NCI-H2196 treated with DMSO at 0.1 percent for 48 hours (cell line): ENCODE measurements around the gene PRPF18.

Source experiments
- DNase-seq: peaks from one replicate; lab custom pipeline; 2025; ENCODE audit not compliant: unreplicated experiment; lab: John Stamatoyannopoulos, UW

The PRPF18 gene

DNA sequence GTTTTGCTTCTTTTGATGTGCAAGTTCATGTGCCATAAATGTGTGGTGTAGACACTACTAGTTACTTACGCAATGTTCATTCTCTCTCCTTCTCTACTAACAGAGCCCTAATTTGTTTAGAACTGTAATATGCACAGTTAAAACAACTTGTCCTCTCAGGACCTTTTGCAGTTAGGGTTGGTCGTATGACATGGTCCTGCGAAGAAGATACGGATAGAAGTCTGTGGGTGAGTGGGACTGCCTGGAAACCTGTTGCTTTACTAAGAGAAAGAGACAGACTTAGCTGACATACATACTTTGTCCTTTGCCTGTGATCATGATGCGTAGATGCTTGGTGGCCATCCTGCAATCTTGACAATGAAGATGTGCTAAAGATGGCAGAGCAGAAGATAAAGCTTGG lies 51.1 kb downstream of the PRPF18 start:
- no peak for DNase-seq

DNA sequence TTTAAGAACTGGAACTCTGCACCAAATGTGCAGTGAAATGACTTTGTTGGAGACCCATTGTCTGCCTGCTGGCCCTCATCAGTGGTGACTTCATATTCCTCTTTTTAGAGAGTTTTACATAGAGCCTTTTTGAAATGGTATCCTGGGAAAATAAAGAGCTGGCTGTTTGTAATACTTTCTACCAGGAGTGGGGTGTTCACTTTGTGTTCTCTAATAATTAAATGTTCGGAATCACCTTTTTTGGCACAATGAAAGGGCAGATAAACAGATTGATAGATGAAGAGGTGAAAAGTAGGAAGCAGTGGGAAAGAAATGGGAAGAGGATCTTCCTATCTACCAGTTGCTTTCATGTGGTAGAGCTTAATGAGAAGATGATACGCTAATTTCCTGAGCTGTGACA lies 55.5 kb downstream of the PRPF18 start:
- DNase-seq, result no peak

DNA sequence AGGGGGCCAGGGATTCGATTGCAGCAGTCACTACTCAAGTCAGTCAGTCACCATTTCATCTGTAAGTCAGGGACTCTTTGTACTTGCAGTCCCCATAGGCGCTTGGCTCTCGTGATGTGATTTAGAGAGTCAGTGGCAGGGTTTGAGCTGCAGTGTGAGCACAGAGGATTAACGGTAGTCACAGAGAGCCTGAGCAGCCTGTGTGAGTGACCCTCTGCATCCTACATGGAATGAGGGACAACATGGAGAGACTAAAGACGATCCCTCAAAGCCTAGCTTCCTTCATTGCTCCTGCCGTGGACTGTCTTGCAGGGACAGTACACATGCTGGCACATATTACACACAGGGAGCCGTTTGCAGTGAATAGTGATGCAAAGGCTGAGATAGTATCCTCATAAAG lies 56.3 kb downstream of the PRPF18 start:
- DNase-seq, result no peak

DNA sequence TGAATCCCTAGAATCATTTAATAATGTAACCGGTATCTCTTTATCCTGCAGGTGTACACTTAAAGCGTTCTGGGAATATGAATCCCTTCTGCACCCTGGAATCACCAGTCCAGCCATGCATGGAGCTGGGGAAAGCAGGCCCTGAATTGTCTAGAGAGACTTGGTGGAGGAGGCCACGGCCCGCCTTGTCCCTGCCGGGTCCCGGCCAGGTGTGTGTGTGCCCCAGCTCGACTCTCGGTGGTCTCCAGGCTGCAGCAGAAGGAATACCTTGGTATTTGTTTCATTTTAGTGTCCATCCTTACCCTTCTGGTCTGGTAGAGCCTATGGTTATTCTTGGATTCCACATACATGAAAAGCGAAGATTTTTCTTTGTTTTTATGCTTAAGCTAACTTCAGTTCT lies 58.1 kb downstream of the PRPF18 start:
- DNase-seq, result no peak

DNA sequence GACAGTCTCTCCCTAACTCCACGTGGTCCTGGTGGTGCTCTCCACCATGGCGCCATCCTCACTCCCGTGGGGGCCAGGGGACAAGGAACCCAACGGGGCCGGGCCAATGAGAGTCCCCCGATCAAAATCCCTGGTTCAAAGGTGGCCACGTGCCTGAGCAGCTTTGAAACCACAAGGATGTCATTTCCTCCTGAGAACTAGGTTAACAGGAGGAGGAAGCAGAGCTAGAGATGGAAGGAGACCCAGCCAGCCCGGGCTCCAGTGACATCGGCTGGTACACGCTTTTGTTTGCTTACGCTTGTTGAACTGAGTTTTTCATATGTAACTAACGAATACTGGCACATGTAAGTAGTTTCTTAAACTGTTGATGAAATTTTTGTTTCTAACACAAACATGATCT lies 61.7 kb downstream of the PRPF18 start:
- no peak for DNase-seq

DNA sequence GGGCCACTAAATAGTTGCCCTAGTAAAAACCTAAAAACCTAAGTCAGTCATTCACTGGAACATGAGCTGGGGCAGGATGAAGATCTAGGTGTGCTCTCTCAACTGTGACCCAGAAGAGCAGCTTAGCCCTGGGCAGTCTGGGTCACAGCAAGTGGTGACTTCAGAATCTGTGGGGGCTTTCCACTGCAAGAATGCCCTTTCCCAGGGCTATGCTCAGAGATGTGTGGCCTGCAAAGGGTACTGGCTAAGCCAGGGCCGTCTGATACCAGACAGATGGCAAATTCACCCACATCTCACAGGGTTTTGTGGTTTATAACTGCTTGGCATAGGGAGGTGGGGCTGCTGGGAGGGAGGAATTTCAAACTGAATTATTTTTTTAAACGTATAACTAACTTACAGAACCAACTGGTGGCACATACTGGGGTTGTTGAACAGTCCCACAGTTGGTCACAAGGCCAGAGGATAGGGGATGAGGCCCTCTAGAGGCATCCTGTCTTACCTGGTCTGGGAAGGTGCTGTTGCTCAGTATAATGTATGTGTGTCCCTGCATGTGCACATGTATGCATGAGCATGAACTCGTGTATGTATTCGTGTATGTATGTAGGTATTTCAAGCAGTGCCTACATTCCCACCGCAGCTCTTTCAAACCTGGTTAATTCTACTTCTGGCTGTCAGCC lies 63.2 kb downstream of the PRPF18 start:
- DNase-seq, result no peak

DNA sequence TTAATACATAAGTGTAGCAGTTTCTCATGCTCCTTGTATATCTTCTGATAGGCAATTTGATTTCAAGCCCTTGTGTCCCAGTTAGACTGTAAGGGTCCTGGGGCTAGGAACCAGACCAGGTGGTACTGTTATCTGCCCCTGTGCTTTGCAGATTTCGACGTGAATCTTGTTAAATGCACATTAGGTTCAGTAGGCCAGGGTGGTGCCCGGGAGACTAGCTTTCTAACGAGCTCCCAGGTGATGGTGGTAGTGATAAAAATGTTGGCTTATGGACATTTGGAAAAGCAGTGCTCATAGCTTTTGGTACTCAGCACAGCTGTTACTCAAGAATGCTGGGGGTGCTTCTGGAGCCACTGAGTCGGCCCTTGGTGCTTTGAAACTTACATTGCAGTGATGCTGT lies 64.2 kb downstream of the PRPF18 start:
- no peak for DNase-seq

DNA sequence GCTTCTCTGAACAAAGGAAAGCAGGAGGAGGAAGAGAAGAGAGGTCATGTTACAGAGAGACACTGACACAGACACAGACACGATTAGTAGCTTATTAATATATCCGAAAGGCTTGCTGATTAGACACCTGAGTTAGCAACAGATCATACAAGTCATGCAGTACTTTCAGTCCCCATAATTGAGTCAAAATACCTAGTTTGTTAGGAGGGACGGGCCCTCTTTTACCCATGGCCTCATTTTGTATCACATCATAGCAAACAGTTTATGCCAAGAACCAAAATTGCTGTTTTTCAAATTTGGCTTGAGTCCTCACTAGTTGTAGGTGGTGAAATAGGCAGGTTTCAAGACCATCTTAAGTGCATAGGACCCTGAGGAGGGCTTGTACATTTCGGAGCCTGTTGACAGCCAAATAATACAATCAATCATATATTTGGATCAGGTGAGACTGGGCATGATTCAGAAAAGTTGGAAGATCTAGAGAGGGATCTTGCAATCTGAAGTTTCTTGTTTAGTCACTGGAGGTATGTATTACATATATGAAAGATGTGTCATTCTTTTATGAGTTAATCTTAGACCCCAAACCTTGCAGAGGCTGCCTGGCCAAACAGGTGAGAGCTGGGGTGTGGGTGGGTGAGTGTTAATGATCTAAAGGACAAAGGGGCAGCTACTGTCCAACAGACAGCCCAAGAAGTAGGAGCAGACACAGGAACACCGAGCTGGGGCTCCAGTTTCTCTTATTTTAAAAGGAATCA lies 65.4 kb downstream of the PRPF18 start:
- no peak for DNase-seq

DNA sequence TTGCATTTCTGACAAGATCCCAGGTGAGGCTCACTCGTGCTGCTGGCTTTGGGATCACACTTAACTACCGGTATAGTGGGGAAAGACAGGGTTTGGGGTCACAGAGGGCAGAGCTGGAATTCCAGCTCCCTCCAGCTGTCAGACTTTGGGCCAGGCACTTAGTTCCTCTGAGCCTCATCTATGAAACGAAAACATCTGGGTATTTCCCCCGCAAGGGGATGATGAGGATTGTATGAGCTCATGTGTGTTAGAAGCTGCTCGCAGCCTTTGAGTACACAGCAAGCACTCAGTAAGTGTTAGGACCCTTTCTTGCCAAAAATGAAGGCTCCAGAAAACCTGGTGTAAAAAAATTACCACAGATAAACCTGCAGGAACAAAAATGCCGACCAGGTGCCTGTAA lies 66.1 kb downstream of the PRPF18 start:
- DNase-seq, result no peak

DNA sequence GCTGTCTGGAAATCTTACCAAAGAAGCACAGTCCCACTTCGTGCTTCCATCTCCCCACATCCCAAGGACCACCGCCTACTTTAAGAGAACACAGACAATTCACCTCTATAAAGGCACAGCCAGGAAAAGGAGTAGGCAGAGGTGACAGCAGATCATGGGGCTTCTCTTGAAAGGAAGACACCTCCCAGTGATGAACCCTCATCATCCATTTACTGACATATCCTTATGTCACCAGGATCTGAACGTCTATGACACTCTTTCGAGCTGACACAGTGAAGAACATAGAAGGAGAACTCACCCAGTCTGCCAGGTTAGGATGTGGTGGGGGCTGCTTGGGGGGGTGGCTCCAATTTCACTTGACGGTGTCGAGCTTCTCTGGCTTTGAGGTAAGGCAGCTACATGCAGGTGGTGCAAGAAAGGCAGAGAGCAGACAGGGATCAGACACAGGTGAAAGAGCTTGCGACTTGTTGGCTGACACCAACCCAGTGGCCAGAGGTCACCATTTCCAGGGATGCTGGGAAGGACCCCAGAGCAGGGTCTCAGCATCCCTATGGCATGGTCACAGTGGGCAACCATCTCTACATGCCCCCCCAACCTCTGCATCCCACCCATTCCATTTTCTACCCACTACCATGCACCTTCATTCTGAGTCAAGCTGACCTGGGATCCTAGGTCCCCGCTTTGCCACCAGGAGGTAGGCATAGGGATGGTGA lies 67.5 kb downstream of the PRPF18 start:
- no peak for DNase-seq

DNA sequence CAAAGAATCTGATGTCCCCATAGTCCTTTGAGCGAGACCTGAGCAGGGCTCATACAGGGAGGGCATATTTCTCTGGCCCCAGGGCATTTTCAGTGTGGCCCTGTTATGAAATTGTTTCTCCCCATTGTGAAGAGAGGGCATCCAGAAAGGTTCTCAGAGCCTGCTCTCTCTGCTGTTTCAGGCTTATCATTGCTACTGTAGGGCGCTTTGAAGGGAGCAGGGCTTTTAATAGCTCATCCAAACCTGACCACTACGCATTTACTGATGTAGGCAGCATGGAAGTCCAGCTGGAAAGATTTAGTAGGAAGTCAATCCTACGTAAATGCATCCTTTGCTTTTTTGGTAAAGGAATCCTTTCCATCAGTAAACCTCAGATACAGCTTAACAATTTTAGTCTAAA lies 68.1 kb downstream of the PRPF18 start:
- no peak for DNase-seq

DNA sequence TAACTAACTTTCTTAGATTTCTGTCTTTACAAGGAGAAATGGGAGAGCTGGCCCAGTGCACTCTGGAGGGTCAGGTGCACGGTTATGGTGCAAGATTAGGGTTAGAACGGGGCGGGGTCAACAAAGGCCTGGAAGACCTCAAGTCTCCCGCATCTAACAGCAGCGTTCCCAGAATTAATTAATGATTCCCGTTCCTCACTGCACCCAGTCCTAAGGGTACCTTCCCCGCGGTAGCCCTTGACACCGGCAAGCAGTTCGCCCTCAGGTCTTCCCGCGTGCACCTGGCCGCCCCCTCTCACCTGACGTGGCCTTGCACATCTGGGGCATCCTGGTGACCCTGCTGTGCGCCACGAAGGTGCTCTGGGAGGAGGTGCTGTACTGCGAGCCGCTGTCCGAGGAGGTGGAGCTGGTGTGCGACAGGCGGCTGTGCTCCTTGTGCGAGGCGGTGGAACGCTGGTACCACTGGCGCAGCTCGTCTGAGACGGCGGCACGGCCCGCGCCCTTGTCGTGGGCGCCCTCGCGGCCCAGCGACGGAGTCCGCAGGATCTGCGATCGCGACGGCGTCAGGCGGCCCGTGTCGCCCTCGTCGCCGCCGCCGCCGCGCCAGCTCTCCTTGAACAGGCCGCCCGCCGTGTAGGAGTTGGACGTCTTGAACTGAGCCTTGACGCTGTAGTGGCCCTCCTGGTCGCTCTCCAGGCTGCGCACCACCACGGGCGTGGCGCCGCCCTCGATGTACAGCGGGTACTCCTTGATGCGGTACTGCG lies 69.8 kb downstream of the PRPF18 start:
- no peak for DNase-seq

DNA sequence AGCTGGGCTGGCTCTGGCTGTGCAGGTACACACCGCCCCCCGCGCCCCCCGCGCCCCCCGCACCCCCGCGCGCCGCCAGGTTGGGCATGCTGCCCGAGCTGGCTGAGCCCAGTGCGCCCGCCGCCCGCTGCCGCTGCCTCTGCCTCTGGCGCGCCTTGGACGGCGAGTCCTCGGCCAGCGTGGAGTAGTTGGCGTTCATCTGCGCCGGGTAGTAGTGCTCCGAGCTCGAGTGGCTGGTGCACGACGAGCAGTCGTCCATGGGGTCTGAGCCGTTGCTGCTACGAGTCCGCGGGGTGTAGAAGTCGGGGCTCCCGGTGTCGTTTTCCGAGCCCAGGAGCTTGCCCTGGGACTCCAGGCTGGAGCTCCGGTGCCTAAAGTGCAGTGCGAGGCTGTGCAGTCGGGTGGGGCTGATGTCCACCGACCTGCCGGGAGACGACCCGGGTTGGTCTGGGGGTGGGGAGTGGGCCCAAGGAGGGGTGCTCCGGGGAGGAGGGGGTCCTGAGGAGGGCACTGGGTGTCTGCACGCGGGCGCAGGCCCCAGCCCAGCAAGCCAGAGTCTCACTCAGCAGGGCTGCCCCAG lies 70.4 kb downstream of the PRPF18 start:
- no peak for DNase-seq

DNA sequence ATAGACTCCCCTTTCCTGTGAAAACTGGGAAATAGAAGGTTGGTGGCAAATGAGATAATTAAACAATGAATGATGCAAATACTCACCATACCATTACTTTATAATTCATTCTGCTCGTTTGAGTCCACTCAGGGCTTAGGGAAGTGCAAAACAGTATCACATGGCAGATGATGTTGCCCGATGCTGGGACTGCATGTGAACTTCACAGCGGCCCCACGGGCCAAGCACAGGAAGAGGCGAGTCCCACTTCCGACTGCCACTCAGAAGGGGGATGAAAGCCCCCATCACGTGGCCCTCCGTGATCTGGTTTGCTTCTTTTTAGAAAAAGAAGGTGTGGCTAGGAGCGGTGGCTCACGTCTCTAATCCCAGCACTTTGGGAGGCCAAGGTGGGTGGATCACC lies 71.5 kb downstream of the PRPF18 start:
- no peak for DNase-seq

DNA sequence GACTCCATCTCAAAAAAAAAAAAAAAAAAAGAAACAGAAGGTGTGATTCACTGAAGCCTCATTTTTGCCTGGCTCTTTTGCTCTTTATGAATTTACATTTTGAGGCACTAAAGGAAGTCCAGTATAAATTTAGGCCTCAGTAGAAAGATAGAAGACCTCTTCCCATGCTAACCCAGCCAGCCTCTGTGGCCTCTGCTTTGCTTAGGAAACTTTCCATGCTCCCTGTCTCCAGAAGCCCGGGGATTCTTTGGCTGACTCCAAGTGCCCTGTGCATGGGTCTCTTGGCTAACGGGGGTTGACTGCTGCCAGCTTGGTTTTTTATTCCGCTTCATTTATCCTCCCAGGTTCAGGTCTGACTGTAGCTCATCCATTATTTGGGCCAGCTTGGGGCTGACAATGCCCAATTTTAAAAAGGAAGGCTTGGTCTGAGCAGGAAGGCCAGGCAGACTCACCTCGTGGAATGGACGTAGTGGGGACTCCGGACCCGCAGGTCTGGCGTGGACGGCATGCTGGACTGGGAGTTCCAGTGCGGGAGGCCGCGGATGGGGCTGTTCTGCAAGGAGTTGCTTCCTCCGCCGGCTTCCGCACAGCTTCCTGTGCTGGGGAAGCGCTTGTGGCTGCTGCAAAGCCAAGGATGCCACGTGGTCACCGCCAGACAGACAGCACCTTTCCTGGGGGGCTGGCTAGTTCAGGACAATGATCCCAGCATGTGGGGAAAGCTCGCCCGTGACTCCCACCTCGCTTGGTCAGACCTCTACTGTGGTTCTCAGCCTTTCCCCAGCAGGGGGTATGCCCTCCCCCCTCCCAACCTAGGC lies 72.3 kb downstream of the PRPF18 start:
- DNase-seq, result no peak

DNA sequence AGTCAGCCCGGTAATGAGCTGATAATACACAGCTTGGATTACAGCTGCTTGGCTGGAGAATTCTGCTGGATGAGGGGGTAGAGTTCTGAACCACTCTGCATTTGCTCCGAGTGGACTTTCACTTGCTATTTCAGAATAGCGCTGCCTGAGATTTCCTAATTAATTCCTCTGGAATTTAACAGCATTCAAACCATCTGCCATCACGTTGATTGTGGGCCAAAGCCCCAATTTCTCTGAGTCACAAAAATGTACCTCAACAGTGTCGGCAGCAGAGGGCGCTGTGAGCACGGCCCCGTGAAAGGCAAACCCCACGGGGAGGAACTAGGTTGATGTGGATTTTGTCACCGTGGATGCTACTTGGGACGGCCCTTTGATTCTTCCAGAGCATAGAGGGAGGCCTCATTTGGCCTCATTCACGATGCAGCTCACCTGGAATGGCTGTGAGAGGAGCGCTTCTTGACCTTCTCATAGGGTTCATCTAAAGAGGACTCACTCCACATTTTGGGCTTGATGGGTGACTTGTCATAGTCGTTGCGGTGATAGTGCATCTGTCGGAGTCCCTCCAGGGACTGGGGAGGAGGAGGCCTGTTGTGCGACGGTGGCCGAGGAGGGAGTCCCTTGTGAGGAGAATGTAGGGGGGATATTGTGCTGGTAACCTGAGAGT lies 73.3 kb downstream of the PRPF18 start:
- DNase-seq, result no peak

DNA sequence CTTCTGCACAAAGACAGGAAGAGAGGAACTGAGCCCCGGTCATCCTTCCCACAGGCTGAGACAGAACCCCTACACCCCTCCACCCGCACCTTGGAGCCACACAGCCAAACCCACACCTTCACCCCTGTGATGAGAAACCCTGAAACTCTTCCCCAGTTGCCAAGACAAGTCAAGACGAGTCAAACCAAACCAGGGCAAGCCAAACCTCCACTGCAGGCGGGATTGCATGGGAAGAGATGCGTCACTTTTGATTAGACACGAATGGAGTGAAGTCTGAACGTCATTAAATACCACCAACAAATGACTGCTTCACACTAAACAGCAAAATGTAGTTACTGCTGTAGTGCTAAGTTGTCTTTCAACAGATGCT lies 73.8 kb downstream of the PRPF18 start:
- no peak for DNase-seq

DNA sequence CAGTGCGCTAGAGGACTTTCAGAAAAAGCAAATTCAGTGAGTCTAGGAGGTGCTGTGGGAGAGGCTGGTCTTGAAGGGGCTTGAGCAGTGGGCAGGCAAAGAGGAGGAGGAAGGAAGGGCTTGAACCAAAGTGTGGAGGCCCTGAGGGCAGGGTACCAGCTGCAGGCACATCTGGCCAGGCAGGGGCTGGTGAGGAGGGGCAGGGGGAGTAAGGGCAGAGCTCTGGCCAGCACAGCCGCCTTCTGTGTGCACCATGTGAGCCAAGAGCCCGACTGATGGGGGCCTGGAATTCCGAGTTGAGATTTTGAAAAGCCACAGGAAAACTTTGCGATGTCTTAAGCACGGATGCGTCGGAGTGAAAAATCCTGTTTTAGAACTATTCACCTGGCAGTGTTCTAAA lies 74.5 kb downstream of the PRPF18 start:
- no peak for DNase-seq

DNA sequence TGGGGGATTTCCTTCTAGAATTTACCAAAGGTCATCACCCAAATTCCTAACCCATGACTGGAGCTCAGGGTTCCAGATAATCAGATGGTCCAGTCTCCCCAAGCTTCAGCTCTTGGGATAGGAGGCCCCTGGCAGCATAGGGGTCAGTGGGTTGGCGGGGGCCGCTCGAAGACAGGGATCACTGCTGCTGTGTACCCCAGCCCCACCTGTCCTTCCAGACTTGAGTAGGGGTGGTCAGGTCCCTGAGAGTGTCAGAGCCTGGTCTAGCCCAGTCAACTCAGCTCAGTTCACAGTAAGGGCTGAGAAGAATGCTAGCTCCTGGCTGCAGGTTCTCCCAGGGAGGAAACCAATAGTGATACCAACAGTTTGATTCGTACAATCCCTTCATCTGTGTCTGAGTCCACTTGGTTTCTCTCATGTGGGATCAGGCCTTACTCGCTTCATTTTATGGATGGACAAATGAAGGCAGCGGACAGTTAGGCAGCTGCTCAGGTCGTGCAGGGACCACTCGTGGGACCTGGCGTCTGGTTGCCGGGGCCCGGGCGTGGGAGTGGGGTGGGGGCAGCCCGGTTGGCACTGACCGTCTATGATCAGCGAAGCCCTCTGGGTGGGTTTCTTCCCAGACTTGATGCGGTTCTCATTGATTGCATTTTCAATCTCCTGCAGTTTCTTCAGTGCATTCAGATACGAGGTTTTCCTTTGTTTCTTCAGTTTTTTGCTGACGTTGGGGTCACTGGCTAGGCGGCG lies 78.9 kb downstream of the PRPF18 start:
- no peak for DNase-seq
